Amygdala (tissue), 56 donors: ENCODE results near the gene CAMKK1.
A peak's percentile ranks its signal among the peaks of the same experiment; 100 is the strongest.
"Not testable (repeated sequence)": the region's sequence is repeated elsewhere in the genome, so short reads cannot be mapped to it uniquely, and the experiment has no call there.

Experiments
- DNase-seq, 56 donors: peaks; one replicate each; lab custom pipeline; 2025; lab: John Stamatoyannopoulos, UW

Gene CAMKK1

GRCh38 chr17:3851461-3852100, 41.3 kb downstream of the CAMKK1 start:
- DNase-seq: no peak

- DNase-seq: no peak
Observed at GRCh38 chr17:3848229-3848835, 44.5 kb downstream of the CAMKK1 start.

- no peak for DNase-seq
Observed at GRCh38 chr17:3847165-3847670, 45.6 kb downstream of the CAMKK1 start.

GRCh38 chr17:3846437-3847164, 46.3 kb downstream of the CAMKK1 start:
- no peak for DNase-seq

GRCh38 chr17:3845621-3846436, 47.0 kb downstream of the CAMKK1 start, which contains the start of gene NCBP3:
Gene NCBP3, minus strand, starts transcription at chr17:3846246. Its CDS starts 23 bp downstream, at chr17:3846223.
- peak; percentile 27 to 92 (median 80) for DNase-seq

GRCh38 chr17:3845291-3845620, 47.6 kb downstream of the CAMKK1 start:
- DNase-seq: no peak

- DNase-seq: not testable (repeated sequence)
Observed at GRCh38 chr17:3844556-3844955, 48.3 kb downstream of the CAMKK1 start.

- no peak for DNase-seq
Observed at GRCh38 chr17:3843935-3844516, 48.8 kb downstream of the CAMKK1 start.

- DNase-seq: no peak
Observed at GRCh38 chr17:3838206-3838605, 54.6 kb downstream of the CAMKK1 start.

GRCh38 chr17:3836551-3836950, 56.3 kb downstream of the CAMKK1 start:
- DNase-seq: no peak

GRCh38 chr17:3835410-3836229, 57.2 kb downstream of the CAMKK1 start:
- no peak for DNase-seq

- DNase-seq: no peak
Observed at GRCh38 chr17:3834811-3835210, 58.0 kb downstream of the CAMKK1 start.

GRCh38 chr17:3828852-3829232, 64.0 kb downstream of the CAMKK1 start:
- DNase-seq: no peak

- no peak for DNase-seq
Observed at GRCh38 chr17:3828151-3828851, 64.6 kb downstream of the CAMKK1 start.

- DNase-seq: peak in 33 of 56 donors; percentile 2 to 87 (median 34)
Observed at GRCh38 chr17:3827124-3827773, 65.6 kb downstream of the CAMKK1 start.

GRCh38 chr17:3826191-3826590, 66.7 kb downstream of the CAMKK1 start:
- no peak for DNase-seq

GRCh38 chr17:3821101-3821500, 71.8 kb downstream of the CAMKK1 start:
- DNase-seq: no peak

GRCh38 chr17:3818786-3819185, 74.1 kb downstream of the CAMKK1 start:
- DNase-seq: peak in 2 of 56 donors; percentile 15 to 19
